CD4-positive, alpha-beta memory T cell (primary cell): Measurements from ENCODE around the gene R3HDM4. TPM values are rescaled to one million over a fixed set of nuclear protein-coding genes. Genes with fewer than 3 reads are reported as not detected.

Source experiments
- CTCF ChIA-PET: fragments of 350-600 bp; sonication (Branson Sonifier 250); formaldehyde crosslinking; loops from one replicate; lab custom pipeline; 2021; ENCODE audit warnings: inconsistent platforms; ENCODE audit not compliant: partially characterized antibody; lab: Charles Lee
- POLR2A ChIA-PET: fragments of 350-600 bp; sonication (Branson Sonifier 250); formaldehyde crosslinking; loops from one replicate; lab custom pipeline; 2021; ENCODE audit not compliant: partially characterized antibody; lab: Charles Lee
- DNase-seq, 5 donors: peaks; one replicate each; pipeline versions ENCODE4 v3.0.0 to v3.0.0-alpha.2; 2020 to 2022; ENCODE audit warnings: mixed read lengths in 1 of 5
- H3K27ac ChIP-seq: one replicate; pipeline ENCODE4 v1.7.0; 2013; ENCODE audit warnings: low read depth, low read length
- H3K27me3 ChIP-seq: 2 replicates; pipeline ENCODE4 v1.7.0; 2013; ENCODE audit warnings: mild to moderate bottlenecking, low read length, moderate library complexity; ENCODE audit not compliant: insufficient read depth
- H3K36me3 ChIP-seq: 2 replicates; pipeline ENCODE4 v1.7.0; 2013; ENCODE audit warnings: mild to moderate bottlenecking, low read length, moderate library complexity; ENCODE audit not compliant: insufficient read depth
- H3K4me1 ChIP-seq: 2 replicates; pipeline ENCODE4 v1.7.0; 2013; ENCODE audit warnings: mild to moderate bottlenecking, low read length, moderate library complexity; ENCODE audit not compliant: insufficient read depth
- H3K4me3 ChIP-seq, 2 donors: one replicate each; pipeline ENCODE4 v1.7.0; 2013; ENCODE audit warnings: low read length in 2 of 2, mild to moderate bottlenecking in 1 of 2
- H3K9me3 ChIP-seq, 2 donors: one replicate each; pipeline ENCODE4 v1.7.0; 2013; ENCODE audit warnings: low read length in 2 of 2, control low read depth in 1 of 2; ENCODE audit not compliant: control insufficient read depth in 1 of 2
- H3K27ac Mint-ChIP-seq, 7 donors: one replicate each; pipeline ENCODE4 v1.8.0; 2020 to 2021; ENCODE audit warnings: mixed read lengths in 7 of 7, mild to moderate bottlenecking in 6 of 7, inconsistent platforms in 3 of 7, moderate library complexity in 3 of 7
- H3K27me3 Mint-ChIP-seq, 2 donors: one replicate each; pipeline ENCODE4 v1.8.0; 2020 to 2021; ENCODE audit warnings: mixed read lengths in 2 of 2
- H3K36me3 Mint-ChIP-seq, 2 donors: one replicate each; pipeline ENCODE4 v1.8.0; 2020 to 2021; ENCODE audit warnings: mixed read lengths in 2 of 2, inconsistent platforms in 1 of 2, mild to moderate bottlenecking in 1 of 2
- H3K4me1 Mint-ChIP-seq, 4 donors: one replicate each; pipeline ENCODE4 v1.8.0; 2020 to 2021; ENCODE audit warnings: mixed read lengths in 4 of 4, mild to moderate bottlenecking in 1 of 4
- H3K4me3 Mint-ChIP-seq, 8 donors: one replicate each; pipeline ENCODE4 v1.8.0; 2020 to 2021; ENCODE audit warnings: mixed read lengths in 8 of 8, mild to moderate bottlenecking in 7 of 8, moderate library complexity in 6 of 8, inconsistent platforms in 3 of 8
- H3K9me3 Mint-ChIP-seq, 8 donors: one replicate each; pipeline ENCODE4 v1.8.0; 2020 to 2021; ENCODE audit warnings: mixed read lengths in 8 of 8, mild to moderate bottlenecking in 5 of 8, inconsistent platforms in 3 of 8, moderate library complexity in 1 of 8
- intact Hi-C: fragments of 100-400 bp; cut with micrococcal nuclease; formaldehyde crosslinking; loops from one replicate; pipeline ENCODE4 v1.15.1; 2023
- polyA plus RNA-seq, 2 donors: library from polyadenylated mRNA; unstranded; fragments of 300-500 nt; fragmentation: Illumina TruSeq; gene quantifications; one replicate each; pipeline ENCODE4 v1.2.3, GENCODE V29; 2021
- total RNA-seq, 2 experiments: library from RNA; stranded (reverse); gene quantifications; one replicate each; pipeline ENCODE4 v1.2.3, GENCODE V29; 2021

R3HDM4 gene
- total and polyA plus RNA-seq, 4 experiments from 2014 or later = 153 to 230 (median 181) TPM

GRCh38 chr19:869245-870177 is 43.5 kb downstream of the R3HDM4 start:
- H3K36me3 Mint-ChIP-seq = peaks cover 7 to 24% of the 10 kb centered on the region in 2 donors
- intact Hi-C loops = no loop called here
- CTCF ChIA-PET = no interaction called here
- H3K4me1 Mint-ChIP-seq = peaks cover 5 to 20% (median 11%) of the 10 kb centered on the region in 4 donors
- H3K9me3 ChIP-seq = no peaks in the 10 kb centered on the region
- H3K27me3 Mint-ChIP-seq = no peaks in the 10 kb centered on the region
- H3K4me3 Mint-ChIP-seq = peak overlapping the region in 2 of 8 donors; percentile 49 to 67
- H3K36me3 ChIP-seq = peaks cover 7% of the 10 kb centered on the region
- DNase-seq = no peak
- H3K27ac Mint-ChIP-seq = peak overlapping the region in 2 of 7 donors; percentile 32 to 96
- no peak overlapping the region for H3K4me3 ChIP-seq
- POLR2A ChIA-PET = interaction anchor here (3.6 kb wide), 1 partner anchor 40 kb away, joined by 16 read pairs; no protein-coding TSS in a partner anchor
- H3K27me3 ChIP-seq = no peaks in the 10 kb centered on the region
- no peak overlapping the region for H3K27ac ChIP-seq
- H3K4me1 ChIP-seq = peaks cover 13% of the 10 kb centered on the region
- H3K9me3 Mint-ChIP-seq = peaks cover 0 to 8% (median 0%) of the 10 kb centered on the region in 8 donors

DNA sequence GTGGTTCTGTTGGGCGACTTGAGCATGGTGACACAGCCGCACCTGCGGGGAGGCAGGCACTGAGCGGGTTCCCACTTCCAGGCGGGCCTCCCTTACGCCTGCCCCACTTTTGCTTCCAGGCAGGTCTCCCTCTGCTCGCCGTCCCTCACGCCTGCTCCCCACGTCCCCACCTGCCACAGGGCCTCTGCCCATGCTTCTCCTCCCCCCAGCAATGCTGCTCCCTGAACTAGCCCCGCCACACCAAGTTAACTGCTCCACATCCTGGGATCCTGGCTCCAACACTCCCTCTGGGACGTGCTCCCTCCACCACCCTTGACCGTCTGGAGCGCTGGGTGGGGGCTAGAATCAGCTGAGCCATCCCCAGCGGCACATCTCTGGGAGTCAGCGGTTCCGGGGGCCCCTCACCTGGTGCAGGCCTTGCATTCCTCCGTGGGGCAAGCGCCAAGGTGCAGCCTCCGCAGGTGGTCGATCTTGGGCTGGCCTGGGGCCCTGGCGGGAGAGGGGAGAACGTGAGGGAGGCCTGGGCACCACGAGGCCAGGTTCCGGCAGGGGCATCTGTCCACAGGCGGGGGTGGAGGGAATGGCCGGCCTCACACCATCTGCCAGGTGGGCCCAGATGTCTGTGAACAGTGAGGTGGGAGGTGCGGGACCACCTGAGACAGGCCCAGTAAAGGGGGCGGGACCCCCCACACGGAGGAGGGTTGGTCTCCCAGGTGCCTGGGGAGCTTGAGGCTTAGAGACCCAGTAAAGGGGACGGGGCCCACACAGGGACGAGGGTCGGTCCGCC is 44.4 kb downstream of the R3HDM4 start:
- peaks cover 19% of the 10 kb centered on the region for H3K4me1 ChIP-seq
- no peak for DNase-seq
- H3K27ac ChIP-seq = no peak overlapping the region
- H3K27ac Mint-ChIP-seq = peak overlapping the region in 2 of 7 donors; percentile 46 to 53
- no peaks in the 10 kb centered on the region for H3K9me3 ChIP-seq
- ChIA-PET POLR2A (interaction anchor here (3.6 kb wide), 1 partner anchor 41 kb away, joined by 16 read pairs; no protein-coding TSS in a partner anchor), CTCF (no interaction called here)
- peak overlapping the region in 1 of 8 donors; percentile 25 for H3K4me3 Mint-ChIP-seq
- H3K36me3 Mint-ChIP-seq = peaks cover 7 to 26% of the 10 kb centered on the region in 2 donors
- peaks cover 7% of the 10 kb centered on the region for H3K36me3 ChIP-seq
- intact Hi-C loops = no loop called here
- H3K27me3 Mint-ChIP-seq = no peaks in the 10 kb centered on the region
- H3K4me1 Mint-ChIP-seq = peaks cover 6 to 26% (median 15%) of the 10 kb centered on the region in 4 donors
- H3K9me3 Mint-ChIP-seq = peaks cover 0 to 12% (median 0%) of the 10 kb centered on the region in 8 donors
- no peaks in the 10 kb centered on the region for H3K27me3 ChIP-seq
- H3K4me3 ChIP-seq = no peak overlapping the region

DNA sequence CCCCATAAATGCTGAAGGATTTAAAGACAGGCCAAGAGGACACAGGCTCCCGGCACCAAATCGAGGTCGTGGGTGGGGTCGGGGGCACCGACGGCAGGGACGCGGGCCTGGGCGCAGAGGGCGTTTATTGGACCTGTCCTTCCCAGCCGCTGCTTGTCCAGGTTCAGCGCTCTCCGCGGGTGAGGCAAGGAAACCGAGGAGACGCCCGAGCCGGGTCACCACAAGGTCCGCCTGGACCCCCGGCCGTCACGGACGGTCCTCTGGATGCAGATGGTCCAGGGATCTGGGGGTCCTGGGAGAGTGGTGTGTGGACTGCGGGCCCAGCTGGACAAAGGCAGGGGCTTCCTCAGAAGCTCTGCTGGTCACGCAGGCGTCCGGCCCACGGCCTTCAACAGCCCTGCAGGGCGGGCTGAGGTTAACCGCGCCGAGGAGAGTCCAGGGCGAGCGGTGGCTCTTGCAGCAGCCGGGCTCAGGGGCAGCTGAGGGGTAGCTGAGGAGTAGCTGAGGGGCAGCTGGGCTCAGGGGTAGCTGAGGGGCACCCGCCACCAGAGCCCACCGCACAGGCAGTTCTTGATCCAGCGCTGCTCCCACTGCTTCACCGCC is 45.1 kb downstream of the R3HDM4 start:
- no peaks in the 10 kb centered on the region for H3K27me3 ChIP-seq
- H3K4me3 ChIP-seq = no peak overlapping the region
- DNase-seq = no peak
- H3K27ac ChIP-seq = no peak overlapping the region
- peaks cover 7 to 26% of the 10 kb centered on the region in 2 donors for H3K36me3 Mint-ChIP-seq
- intact Hi-C loops = no loop called here
- peaks cover 7% of the 10 kb centered on the region for H3K36me3 ChIP-seq
- ChIA-PET POLR2A (interaction anchor here (3.6 to 6.4 kb wide), 2 partner anchors 41 to 50 kb away, joined by 16 to 86 read pairs; partner anchors contain the start of gene KISS1R), CTCF (interaction anchor here (5.6 kb wide), 1 partner anchor 53 kb away, joined by 119 read pairs; no protein-coding TSS in a partner anchor)
- peaks cover 22% of the 10 kb centered on the region for H3K4me1 ChIP-seq
- H3K27me3 Mint-ChIP-seq = no peaks in the 10 kb centered on the region
- H3K9me3 ChIP-seq = no peaks in the 10 kb centered on the region
- H3K9me3 Mint-ChIP-seq = peaks cover 0 to 12% (median 0%) of the 10 kb centered on the region in 8 donors
- H3K27ac Mint-ChIP-seq = peak overlapping the region in 2 of 7 donors; percentile 57 to 67
- no peak overlapping the region for H3K4me3 Mint-ChIP-seq
- peaks cover 4 to 30% (median 16%) of the 10 kb centered on the region in 4 donors for H3K4me1 Mint-ChIP-seq

GRCh38 chr19:867301-867793 is 45.7 kb downstream of the R3HDM4 start:
- Histone ChIP-seq H3K4me3 (no peak overlapping the region), H3K27ac (no peak overlapping the region), H3K27me3 (no peaks in the 10 kb centered on the region), H3K4me1 (peaks cover 26% of the 10 kb centered on the region), H3K9me3 (no peaks in the 10 kb centered on the region), H3K36me3 (peaks cover 7% of the 10 kb centered on the region)
- peak overlapping the region in 4 of 7 donors; percentile 19 to 67 (median 46) for H3K27ac Mint-ChIP-seq
- H3K27me3 Mint-ChIP-seq = peaks cover 0 to 4% of the 10 kb centered on the region in 2 donors
- CTCF ChIA-PET = interaction anchor here (5.6 kb wide), 1 partner anchor 54 kb away, joined by 119 read pairs; no protein-coding TSS in a partner anchor
- H3K4me3 Mint-ChIP-seq = no peak overlapping the region
- H3K36me3 Mint-ChIP-seq = peaks cover 7 to 23% of the 10 kb centered on the region in 2 donors
- H3K9me3 Mint-ChIP-seq = peaks cover 0 to 9% (median 0%) of the 10 kb centered on the region in 8 donors
- POLR2A ChIA-PET = interaction anchor here (3.6 to 6.4 kb wide), 2 partner anchors 42 to 51 kb away, joined by 16 to 86 read pairs; partner anchors contain the start of gene KISS1R
- H3K4me1 Mint-ChIP-seq = peaks cover 5 to 31% (median 17%) of the 10 kb centered on the region in 4 donors
- no peak for DNase-seq
- intact Hi-C loops = no loop called here

DNA sequence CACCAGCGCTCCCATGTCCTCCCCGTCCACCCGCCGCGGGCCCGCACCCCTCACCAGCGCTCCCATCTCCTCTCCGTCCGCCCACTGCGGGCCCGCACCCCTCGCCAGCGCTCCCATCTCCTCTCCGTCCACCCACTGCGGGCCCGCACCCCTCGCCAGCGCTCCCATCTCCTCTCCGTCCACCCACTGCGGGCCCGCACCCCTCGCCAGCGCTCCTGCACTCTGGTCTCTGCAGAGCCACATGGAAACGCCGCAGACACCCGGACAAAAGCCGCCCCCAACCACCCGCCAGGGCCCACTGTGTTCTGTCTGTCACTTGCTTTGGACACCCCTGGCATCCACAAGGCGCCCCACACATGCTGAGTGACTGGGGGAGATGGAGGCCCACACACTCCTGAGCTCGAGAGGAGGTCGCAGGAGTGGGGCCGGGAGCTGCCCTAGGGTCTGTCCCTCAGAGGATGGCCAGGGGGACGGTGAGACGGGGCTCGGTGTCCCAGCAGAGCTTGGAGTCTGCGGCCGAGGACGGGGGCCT is 46.2 kb downstream of the R3HDM4 start:
- Mint-ChIP-seq H3K4me3 (no peak overlapping the region), H3K27me3 (peaks cover 0 to 4% of the 10 kb centered on the region in 2 donors), H3K4me1 (peaks cover 5 to 27% (median 15%) of the 10 kb centered on the region in 4 donors), H3K27ac (peak overlapping the region in 1 of 7 donors; percentile 57), H3K36me3 (peaks cover 7 to 22% of the 10 kb centered on the region in 2 donors), H3K9me3 (peaks cover 0 to 9% (median 0%) of the 10 kb centered on the region in 8 donors)
- Histone ChIP-seq H3K36me3 (peaks cover 7% of the 10 kb centered on the region), H3K27me3 (no peaks in the 10 kb centered on the region), H3K4me3 (no peak overlapping the region), H3K27ac (no peak overlapping the region), H3K9me3 (no peaks in the 10 kb centered on the region), H3K4me1 (peaks cover 20% of the 10 kb centered on the region)
- POLR2A ChIA-PET = interaction anchor here (3.6 to 6.4 kb wide), 2 partner anchors 42 to 51 kb away, joined by 16 to 86 read pairs; partner anchors contain the start of gene KISS1R
- intact Hi-C loops = no loop called here
- CTCF ChIA-PET = interaction anchor here (1.6 to 5.6 kb wide), 2 partner anchors 42 to 55 kb away, joined by 3 to 119 read pairs; no protein-coding TSS in a partner anchor
- DNase-seq = no peak

DNA sequence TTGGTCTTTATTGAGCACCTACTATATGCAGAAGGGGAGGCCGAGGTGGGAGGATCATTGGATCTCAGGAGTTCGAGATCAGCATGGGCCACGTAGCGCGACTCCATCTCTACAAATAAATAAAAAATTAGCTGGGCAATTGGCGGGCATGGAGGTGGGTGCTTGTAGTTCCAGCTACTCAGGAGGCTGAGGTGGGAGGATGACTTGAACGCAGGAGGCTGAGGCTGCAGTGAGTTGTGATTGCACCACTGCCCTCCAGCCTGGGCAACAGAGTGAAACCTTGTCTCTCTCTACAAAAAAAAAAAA is 49.8 kb downstream of the R3HDM4 start:
- Histone ChIP-seq H3K36me3 (no peaks in the 10 kb centered on the region), H3K27me3 (peaks cover 3% of the 10 kb centered on the region), H3K27ac (no peak overlapping the region), H3K9me3 (no peaks in the 10 kb centered on the region), H3K4me3 (peak overlapping the region in 1 of 2 donors; percentile 24), H3K4me1 (peaks cover 19% of the 10 kb centered on the region)
- ChIA-PET CTCF (interaction anchor here (0.6 to 5.6 kb wide), 26 partner anchors 9 to 351 kb away, joined by 3 to 119 read pairs (median 4); partner anchors contain the start of genes CNN2, KISS1R, MED16 and R3HDM4), POLR2A (interaction anchor here (0.6 to 6.4 kb wide), 19 partner anchors 9 to 406 kb away, joined by 3 to 86 read pairs (median 4); partner anchors contain the start of genes CIRBP, KISS1R, MED16 and R3HDM4)
- no peak for DNase-seq
- Mint-ChIP-seq H3K27ac (peak overlapping the region in 6 of 7 donors; percentile 29 to 95 (median 76)), H3K9me3 (peaks cover 0 to 7% (median 0%) of the 10 kb centered on the region in 8 donors), H3K4me1 (peaks cover 5 to 23% (median 15%) of the 10 kb centered on the region in 4 donors), H3K4me3 (peak overlapping the region; percentile 6 to 88 (median 71)), H3K36me3 (peaks cover 4 to 10% of the 10 kb centered on the region in 2 donors), H3K27me3 (peaks cover 0 to 4% of the 10 kb centered on the region in 2 donors)
- intact Hi-C loops = loop anchor here (1.0 to 2.0 kb wide), 4 partner anchors 46 to 138 kb away; partner anchors contain the start of gene GRIN3B
